NCI-H510A (cell line): ENCODE data around the gene KANSL3.
"Not testable (repeated sequence)": the region's sequence is repeated elsewhere in the genome, so short reads cannot be mapped to it uniquely, and the experiment has no call there.

Experiments used
- DNase-seq: peaks from one replicate; lab custom pipeline; 2025; lab: John Stamatoyannopoulos, UW

Gene KANSL3

DNA sequence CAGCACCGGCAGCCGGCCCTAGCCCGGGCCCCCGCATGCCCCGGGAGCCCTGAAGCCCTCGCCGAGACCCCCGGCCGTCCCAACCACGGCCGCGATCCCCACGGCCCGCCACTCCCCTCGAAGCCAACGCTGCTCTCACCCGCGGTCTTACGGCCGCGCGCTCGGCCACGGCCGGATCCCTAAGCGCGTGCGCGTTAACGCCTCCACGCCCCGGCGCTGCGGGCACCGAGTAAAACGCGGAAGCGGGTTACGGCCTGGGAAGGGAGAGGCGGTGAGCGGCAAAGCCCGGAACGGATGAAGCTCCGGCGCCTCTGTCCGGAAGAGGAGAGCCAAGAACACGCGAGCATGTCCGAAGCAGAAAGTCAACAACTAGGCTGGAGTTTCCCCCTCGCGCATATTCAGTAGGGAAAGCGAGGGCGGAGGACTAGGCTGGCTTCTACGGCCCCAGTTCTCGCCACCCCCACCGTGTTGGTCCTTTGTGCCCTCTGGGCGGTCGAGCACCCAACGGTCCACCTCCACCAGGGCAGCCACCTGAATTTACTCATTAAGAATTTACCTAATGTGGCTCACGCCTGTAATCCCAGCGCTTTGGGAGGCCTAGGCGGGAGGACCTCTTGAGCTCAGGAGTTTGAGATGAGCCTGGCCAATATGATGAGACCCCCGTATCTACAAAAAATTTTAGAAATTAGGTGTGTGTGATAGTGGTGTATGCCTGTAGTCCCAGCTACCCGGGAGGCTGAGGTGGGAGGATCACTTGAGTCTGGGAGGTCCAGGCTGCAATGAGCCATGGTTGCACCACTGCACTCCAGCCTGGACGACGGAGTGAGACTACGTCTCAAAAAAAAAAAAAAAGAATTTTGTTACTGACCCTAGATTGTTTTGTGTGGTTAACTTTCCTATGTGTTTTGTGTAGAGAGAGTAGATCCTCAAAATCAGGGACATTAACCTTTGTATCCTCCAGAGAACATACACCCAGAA lies at the start of gene KANSL3:
TSS of gene KANSL3 (minus strand) at position 169 of the 978 bp plus-strand sequence. CDS start 1,177 bp downstream, outside the sequence.
- peak; percentile 82 for DNase-seq

GRCh38 chr2:96687266-96687665 lies 49.2 kb upstream of the KANSL3 start:
- no peak for DNase-seq

GRCh38 chr2:96685577-96686459 lies 47.7 kb upstream of the KANSL3 start:
- peak; percentile 83 for DNase-seq

- no peak for DNase-seq
Observed at GRCh38 chr2:96684883-96685576, 46.9 kb upstream of the KANSL3 start.

DNA sequence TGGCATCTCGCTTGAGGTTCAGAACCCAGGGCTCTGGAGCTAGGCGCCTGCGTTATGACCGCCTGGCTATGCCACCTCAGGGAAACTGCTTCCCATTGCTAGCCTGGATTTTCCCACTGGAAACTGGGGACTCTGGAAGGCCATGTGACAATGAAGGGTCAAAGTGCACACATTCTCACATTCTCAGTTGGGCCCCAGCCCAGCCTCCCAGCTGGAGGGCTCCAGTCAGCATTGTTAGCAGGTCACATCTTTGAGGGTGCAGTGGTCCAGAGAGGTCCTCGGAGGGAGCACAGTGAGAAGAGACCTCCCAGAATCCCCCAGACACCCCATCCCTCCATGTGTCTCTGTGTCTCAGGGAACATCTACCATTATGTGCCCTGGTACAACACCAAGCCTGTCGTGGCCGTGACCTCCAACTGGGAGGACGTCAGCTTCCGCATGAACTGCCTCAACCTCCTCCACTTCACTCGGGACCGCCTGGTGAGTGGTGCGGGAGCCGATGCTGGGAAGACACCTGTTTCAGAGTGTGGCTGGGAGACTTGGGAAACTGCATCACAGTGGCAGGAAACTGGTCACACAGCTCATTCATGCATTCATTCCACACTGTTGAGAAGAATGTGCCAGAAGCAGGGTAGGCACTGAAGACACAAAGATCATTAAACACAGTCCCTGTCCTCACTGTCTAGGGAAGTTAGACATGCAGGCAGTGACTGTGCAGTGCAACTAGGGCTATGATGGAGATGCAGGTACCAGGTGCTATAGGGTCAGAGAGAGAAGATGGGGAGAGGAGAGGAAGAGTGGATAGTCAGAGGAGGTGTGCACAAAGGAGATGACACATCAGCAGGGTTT lies 46.1 kb upstream of the KANSL3 start:
- no peak for DNase-seq

- no peak for DNase-seq
Observed at GRCh38 chr2:96683307-96683706, 45.2 kb upstream of the KANSL3 start.

GRCh38 chr2:96681540-96681939 lies 43.4 kb upstream of the KANSL3 start:
- DNase-seq, result no peak

DNA sequence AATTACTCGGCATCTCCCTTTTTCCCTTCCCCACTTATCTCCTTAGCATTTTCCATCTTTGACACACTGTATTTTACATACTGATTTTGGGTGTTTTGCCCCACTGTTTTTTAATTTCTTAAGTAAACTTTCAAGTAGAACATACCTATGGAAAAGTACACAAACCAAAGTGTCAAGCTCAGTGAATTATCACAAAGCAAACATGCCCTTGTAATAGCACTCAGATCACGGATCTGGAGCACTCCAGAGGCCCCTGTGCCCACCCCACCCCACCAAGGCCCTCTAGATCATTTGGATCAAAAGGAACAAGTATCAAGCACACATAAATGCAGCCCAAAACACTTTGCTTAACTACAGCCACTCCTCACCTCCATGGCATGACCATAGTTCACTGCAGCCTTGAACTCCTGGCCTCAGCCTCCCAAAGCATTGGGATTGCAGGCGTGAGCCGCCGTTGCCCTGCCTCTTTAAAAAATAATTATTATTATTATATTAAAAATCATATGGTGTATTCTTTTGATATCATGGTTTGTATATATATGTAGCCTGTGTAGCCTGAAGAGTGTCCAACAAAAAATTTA lies 42.5 kb upstream of the KANSL3 start:
- no peak for DNase-seq

- no peak for DNase-seq
Observed at GRCh38 chr2:96679848-96680247, 41.7 kb upstream of the KANSL3 start.

DNA sequence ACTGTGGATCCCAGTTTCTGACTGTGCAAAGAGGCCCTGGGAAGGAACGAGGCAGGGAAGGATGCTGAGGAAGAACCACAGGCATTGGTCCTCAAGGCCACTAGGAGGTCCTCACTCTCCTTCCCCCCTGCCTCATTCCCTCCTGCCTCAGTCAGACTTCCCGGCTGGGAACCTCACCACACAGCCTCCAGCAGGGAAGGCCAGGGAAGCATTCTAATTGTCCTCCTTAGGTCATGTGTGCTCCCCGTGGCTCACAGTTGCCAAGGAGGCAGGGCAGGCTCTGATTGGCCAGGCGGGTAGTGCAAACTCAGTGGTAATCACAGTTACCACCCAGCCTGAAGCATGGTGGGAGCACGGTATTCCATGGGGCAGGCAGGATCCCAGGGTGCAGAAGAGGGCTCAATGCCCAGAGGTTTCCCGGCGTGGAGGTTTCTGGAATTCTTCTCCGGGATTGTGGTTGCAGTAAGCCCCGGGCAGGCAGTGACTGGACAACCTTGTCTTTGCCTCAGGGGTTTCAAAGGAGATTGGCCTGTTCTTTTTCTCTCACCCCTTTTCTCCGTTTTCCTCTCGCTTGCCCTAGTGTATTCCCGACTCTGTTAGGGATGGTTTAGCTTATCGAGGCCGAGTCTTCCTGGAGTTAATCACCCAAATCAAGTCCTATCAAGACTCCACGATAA lies 31.6 kb upstream of the KANSL3 start:
- DNase-seq, result no peak

GRCh38 chr2:96668771-96669170 lies 30.7 kb upstream of the KANSL3 start:
- DNase-seq, result no peak

DNA sequence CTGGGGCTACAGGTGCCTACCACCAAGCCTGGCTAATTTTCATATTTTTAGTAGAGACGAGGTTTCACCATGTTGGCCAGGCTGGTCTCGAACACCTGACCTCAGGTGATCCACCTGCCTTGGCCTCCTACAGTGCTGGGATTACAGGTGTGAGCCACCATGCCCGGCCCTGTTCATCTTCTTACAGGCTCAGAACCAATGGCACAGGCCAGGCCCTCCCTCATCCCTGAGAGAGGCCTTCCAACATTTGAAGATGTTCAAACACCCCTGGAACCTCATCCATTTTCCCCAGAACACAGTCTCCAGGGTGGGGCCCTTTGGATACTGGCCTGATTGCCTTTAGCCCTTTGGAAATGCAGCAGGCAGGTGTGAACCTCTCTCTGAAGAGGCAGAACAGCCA lies 27.6 kb upstream of the KANSL3 start:
- DNase-seq, result not testable (repeated sequence)

DNA sequence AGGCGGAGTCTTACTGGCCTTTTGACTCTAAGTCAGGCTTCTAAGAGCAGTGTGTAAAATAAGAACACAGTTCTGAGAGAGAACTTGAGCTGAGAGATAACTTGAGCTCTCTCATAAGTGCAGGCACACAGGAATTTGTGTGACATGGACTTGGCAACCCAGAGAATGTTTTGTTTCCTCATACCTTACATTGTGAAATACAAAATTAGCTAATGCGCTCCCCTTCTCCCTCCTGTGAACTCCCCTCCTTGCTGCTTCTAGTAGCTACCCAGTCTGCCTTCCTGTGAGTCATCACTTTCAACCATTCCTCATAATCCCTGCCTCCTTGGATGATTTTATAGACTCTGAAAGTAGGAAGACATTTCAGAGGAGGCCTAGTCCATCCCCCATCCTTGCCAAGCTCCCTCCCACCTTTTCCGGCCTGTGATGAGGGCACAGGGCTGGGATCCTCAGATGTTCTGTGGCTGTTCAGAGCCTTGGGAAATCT lies 27.0 kb upstream of the KANSL3 start:
- no peak for DNase-seq

DNA sequence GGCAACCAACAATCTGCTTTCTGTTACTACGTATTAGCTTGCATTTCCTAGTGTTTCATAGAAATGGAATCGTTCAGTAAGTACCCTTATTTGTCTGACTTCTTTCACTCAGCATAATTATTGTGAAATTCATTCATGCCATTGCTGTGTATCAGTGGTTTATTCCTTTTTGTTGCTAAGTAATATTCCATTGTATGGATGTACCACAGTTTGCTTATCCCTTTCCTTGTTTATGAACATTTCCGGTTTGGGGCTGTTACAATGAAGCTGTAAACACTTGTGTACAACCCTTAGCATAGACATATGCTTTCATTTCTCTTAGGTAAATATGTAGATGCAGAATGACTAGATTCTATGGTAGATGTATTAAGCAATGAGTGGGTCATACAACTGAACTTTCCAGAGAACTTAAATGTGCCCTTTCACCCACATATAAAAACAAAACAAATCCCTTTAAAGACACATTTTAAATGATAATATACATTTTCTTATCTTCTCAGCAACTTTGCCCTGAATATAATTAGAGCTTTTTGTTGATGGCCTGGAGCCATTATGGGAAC lies 26.3 kb upstream of the KANSL3 start:
- DNase-seq, result no peak

DNA sequence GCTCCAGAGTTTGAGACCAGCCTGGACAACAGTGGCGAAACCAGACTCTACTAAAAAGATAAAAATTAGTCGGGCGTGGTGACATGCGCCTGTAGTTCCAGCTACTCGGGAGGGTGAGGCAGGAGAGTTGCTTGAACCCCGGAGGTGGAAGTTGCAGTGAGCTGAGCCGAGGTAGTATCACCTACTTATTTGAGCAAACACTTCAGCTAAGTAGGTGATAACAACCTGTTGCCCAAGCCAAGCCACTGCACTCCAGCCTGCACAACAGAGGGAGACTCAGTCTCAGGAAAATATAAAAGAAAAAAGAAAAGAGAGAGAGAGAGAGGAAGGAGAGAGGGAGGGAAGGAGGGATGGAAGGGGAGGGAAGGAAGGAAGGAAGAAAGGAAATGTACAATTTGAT lies 25.7 kb upstream of the KANSL3 start:
- no peak for DNase-seq

- no peak for DNase-seq
Observed at GRCh38 chr2:96663177-96663576, 25.1 kb upstream of the KANSL3 start.

- DNase-seq, result no peak
Observed at GRCh38 chr2:96662360-96662759, 24.2 kb upstream of the KANSL3 start.

DNA sequence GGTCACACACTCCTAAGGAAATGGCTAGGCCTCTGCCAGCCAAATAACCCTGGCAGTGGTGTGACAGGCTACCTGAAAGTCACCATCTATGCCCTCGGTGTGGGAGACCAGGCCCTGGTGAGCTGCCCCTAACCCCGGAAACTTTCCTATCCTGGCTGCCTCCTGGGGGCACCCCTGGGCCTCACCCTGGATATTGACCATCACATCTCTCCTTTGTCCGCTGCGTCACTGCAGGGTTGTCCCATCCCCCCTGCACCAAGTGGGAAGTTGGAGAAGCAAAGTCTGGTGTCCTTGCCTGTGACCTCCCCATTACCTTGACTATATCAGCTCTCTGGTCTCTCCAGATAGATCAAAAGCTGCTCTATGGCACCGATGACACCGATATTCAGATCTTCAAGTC lies 23.2 kb upstream of the KANSL3 start:
- DNase-seq, result no peak

DNA sequence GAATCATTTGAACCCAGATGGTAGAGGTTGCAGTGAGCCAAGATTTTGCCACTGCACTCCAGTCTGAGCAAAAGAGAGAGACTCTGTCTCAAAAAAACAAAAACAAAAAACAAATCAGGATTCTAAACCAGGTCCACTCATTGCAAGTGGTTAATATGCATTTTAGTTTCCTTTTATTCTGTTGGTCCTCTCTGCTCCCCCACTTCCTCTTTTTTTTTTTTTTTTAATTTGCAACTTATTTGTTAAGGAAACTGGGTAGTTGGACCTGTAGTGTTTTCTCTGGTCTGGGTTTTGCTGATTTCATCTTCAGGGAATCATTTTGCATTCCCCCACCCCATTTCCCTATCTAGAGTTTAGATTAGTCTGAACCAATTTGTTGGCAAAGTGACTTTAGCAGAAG lies 18.4 kb upstream of the KANSL3 start:
- DNase-seq, result no peak

- no peak for DNase-seq
Observed at GRCh38 chr2:96655526-96655925, 17.4 kb upstream of the KANSL3 start.
